Activated CD4-positive, alpha-beta T cell treated with anti-CD3 and anti-CD28 coated beads, Interleukin-2, amount 10 ng/mL, durations not matched to agents 7 days and 5 days (primary cell): ENCODE results near the gene EXOC6B. TPM values are rescaled to one million over a fixed set of nuclear protein-coding genes. Genes with fewer than 3 reads are reported as not detected.

Source experiments
- CTCF ChIA-PET: fragments of 350-600 bp; sonication (Branson Sonifier 250); formaldehyde crosslinking; loops from one replicate; lab custom pipeline; 2021; ENCODE audit warnings: antibody characterized with exemption; lab: Charles Lee
- POLR2A ChIA-PET: fragments of 350-600 bp; sonication (Branson Sonifier 250); formaldehyde crosslinking; loops from one replicate; lab custom pipeline; 2021; ENCODE audit warnings: antibody characterized with exemption; lab: Charles Lee
- DNase-seq: peaks from one replicate; pipeline ENCODE4 v3.0.0-alpha.2; 2020
- H3K27ac Mint-ChIP-seq: one replicate; pipeline ENCODE4 v1.8.0; 2021; ENCODE audit warnings: mild to moderate bottlenecking, moderate library complexity, mixed read lengths
- H3K27me3 Mint-ChIP-seq: one replicate; pipeline ENCODE4 v1.8.0; 2021; ENCODE audit warnings: mixed read lengths
- H3K36me3 Mint-ChIP-seq: one replicate; pipeline ENCODE4 v1.8.0; 2021; ENCODE audit warnings: low read depth, mixed read lengths
- H3K4me1 Mint-ChIP-seq: one replicate; pipeline ENCODE4 v1.8.0; 2021; ENCODE audit warnings: mixed read lengths
- H3K4me3 Mint-ChIP-seq: one replicate; pipeline ENCODE4 v1.8.0; 2021; ENCODE audit warnings: mild to moderate bottlenecking, moderate library complexity, mixed read lengths
- H3K9me3 Mint-ChIP-seq: one replicate; pipeline ENCODE4 v1.8.0; 2021; ENCODE audit warnings: mixed read lengths
- total RNA-seq, 2 experiments: library from RNA; stranded (reverse); gene quantifications; one replicate each; pipeline ENCODE4 v1.2.3, GENCODE V29; 2021

The EXOC6B gene
- total RNA-seq, 2 experiments from 2014 or later, result 14.8 to 16.4 TPM

DNA sequence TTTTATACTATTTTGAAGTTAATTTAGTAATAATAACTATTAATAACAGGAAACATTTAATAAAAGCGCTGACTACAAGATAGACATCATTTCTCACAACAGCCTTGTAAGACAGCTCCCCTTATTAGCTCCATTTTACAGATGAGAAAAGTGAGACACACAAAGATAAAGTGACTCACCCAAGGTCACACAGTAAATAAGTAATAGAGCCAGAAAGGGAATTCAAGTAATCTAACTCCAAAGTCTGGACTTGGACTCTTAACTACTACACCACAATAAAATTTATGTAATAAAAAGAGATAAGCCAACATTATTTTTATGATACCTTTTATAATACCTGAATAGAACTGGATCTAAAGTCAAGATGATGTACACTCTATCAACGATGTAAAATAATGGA is 25.3 kb downstream of the EXOC6B start:
- CTCF ChIA-PET, result interaction anchor here (0.6 kb wide), 1 partner anchor 88 kb away, joined by 3 read pairs; no protein-coding TSS in a partner anchor
- Mint-ChIP-seq H3K4me3 (no peak overlapping the region), H3K27ac (no peak overlapping the region), H3K4me1 (no peaks in the 10 kb centered on the region), H3K27me3 (no peaks in the 10 kb centered on the region), H3K36me3 (no peaks in the 10 kb centered on the region), H3K9me3 (no peaks in the 10 kb centered on the region)
- POLR2A ChIA-PET, result no interaction called here
- DNase-seq, result no peak

DNA sequence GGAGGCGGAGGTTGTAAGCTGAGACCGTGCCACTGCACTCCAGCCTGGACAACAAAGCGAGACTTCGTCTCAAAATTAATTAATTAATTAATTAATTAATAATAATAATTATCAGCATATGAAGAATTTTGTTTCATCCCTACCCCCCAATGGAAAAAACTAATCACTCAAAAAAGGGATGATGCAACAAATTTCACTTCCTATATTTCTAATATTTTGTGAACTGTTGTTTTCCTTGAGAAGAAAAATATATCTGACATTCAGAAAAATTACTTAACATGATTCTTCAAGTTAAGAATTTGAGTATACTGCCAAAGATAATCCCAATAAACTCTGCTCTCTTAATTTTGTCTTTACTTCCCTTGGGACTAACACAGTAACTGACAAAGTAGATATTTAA is 28.1 kb downstream of the EXOC6B start:
- no peaks in the 10 kb centered on the region for H3K9me3 Mint-ChIP-seq
- H3K4me3 Mint-ChIP-seq, result no peak overlapping the region
- peaks cover 7% of the 10 kb centered on the region for H3K4me1 Mint-ChIP-seq
- no peak for DNase-seq
- CTCF ChIA-PET, result no interaction called here
- no peak overlapping the region for H3K27ac Mint-ChIP-seq
- no peaks in the 10 kb centered on the region for H3K27me3 Mint-ChIP-seq
- no peaks in the 10 kb centered on the region for H3K36me3 Mint-ChIP-seq
- POLR2A ChIA-PET, result no interaction called here

DNA sequence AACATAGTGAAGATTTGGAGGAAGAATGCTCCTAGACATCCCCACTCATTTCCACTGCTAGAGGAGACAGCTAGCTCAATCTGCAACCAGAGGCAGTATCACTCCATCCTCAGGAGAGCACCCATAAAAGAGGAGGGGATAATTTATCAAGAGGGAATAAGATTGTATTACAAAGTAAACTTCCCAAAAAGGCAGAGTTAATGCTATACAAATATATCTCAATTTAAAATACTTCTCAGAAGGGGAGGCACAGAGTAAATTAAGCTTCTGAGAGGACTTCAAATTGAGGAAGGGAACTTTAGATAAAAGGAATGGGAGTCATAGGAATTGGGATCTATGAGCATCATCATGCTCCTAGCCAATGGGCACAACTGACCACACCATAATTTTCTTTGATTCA is 29.1 kb downstream of the EXOC6B start:
- no peaks in the 10 kb centered on the region for H3K27me3 Mint-ChIP-seq
- peaks cover 7% of the 10 kb centered on the region for H3K4me1 Mint-ChIP-seq
- no peak overlapping the region for H3K4me3 Mint-ChIP-seq
- H3K27ac Mint-ChIP-seq, result no peak overlapping the region
- H3K9me3 Mint-ChIP-seq, result no peaks in the 10 kb centered on the region
- no peak for DNase-seq
- CTCF ChIA-PET, result interaction anchor here (0.8 kb wide), 1 partner anchor 45 kb away, joined by 3 read pairs; no protein-coding TSS in a partner anchor
- POLR2A ChIA-PET, result no interaction called here
- no peaks in the 10 kb centered on the region for H3K36me3 Mint-ChIP-seq

DNA sequence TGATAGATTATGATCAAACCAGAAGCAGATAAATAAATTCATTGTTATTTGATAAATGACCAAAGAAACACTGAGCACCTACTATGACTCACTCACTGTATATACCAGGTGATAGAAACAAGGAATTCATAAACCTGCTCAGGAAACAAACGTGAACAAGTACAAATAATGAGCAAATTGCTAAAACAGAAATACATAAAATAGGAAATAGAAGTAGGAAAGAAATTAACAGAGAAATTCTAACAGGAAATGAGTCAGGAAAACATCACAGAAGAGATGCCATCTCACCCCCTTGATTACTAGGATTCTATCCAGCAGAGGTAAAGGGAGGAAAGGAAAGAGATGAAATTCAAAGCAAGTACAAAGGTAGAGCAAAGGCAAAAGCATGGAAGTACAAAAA is 31.3 kb downstream of the EXOC6B start:
- Mint-ChIP-seq H3K4me1 (peaks cover 7% of the 10 kb centered on the region), H3K9me3 (no peaks in the 10 kb centered on the region), H3K27me3 (no peaks in the 10 kb centered on the region), H3K27ac (no peak overlapping the region), H3K4me3 (no peak overlapping the region), H3K36me3 (no peaks in the 10 kb centered on the region)
- no peak for DNase-seq
- ChIA-PET POLR2A (interaction anchor here (0.7 kb wide), 1 partner anchor 60 kb away, joined by 3 read pairs; no protein-coding TSS in a partner anchor), CTCF (no interaction called here)

DNA sequence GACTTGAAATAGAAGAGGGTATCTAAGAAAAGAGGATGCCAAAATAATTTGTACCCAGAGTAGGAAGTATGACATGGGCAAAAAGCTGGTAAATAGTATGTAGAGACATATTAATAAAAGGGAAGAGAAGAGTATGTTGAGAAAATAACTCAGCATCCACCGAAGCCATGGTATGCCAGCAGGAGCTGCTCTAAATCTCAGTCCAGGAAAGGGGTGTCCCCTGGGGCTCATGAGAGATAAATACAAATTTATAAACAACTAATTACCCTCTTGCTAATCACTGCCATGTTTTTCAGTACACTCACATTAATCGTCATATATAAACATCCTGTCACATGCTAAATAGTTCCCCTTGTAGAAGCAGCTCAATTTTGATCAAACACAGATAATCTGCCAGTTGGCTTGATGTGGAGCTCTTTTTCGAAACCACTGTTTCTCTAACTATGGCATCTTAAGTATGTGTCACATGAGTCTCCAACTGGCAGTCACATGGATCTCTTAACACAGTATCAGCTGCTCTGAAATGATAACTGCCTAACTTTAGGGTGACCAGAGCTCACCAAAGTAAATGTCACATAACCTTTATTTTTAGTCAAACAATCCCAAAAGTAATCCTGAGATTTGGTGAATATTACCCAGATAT is 31.9 kb downstream of the EXOC6B start:
- no peak for DNase-seq
- Mint-ChIP-seq H3K27ac (no peak overlapping the region), H3K4me3 (no peak overlapping the region), H3K27me3 (no peaks in the 10 kb centered on the region), H3K9me3 (no peaks in the 10 kb centered on the region), H3K4me1 (peaks cover 7% of the 10 kb centered on the region), H3K36me3 (no peaks in the 10 kb centered on the region)
- POLR2A ChIA-PET, result interaction anchor here (0.7 kb wide), 1 partner anchor 61 kb away, joined by 3 read pairs; no protein-coding TSS in a partner anchor
- CTCF ChIA-PET, result interaction anchor here (1.5 kb wide), 1 partner anchor 99 kb away, joined by 5 read pairs; no protein-coding TSS in a partner anchor

DNA sequence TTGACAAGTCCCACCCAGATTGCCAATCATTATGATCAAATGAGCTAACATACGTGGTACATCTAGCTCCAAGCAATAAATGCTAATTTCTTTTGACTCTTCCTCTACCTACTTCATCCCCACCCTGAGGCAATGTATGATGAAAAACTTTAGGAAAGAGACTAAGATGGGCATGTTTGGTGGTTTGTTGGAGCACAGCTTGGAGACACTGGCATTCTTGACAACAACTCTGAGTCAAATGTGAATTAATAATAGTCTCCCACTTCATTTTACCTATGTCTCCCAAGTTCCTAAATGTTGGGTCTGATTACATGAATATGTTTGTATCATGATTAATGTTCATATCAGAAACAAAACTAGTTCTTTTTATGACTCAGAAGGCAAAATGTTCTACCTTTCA is 36.6 kb downstream of the EXOC6B start:
- no peaks in the 10 kb centered on the region for H3K27me3 Mint-ChIP-seq
- CTCF ChIA-PET, result no interaction called here
- H3K4me1 Mint-ChIP-seq, result no peaks in the 10 kb centered on the region
- H3K36me3 Mint-ChIP-seq, result peaks cover 2% of the 10 kb centered on the region
- no peaks in the 10 kb centered on the region for H3K9me3 Mint-ChIP-seq
- no peak overlapping the region for H3K27ac Mint-ChIP-seq
- POLR2A ChIA-PET, result no interaction called here
- no peak overlapping the region for H3K4me3 Mint-ChIP-seq
- DNase-seq, result no peak

DNA sequence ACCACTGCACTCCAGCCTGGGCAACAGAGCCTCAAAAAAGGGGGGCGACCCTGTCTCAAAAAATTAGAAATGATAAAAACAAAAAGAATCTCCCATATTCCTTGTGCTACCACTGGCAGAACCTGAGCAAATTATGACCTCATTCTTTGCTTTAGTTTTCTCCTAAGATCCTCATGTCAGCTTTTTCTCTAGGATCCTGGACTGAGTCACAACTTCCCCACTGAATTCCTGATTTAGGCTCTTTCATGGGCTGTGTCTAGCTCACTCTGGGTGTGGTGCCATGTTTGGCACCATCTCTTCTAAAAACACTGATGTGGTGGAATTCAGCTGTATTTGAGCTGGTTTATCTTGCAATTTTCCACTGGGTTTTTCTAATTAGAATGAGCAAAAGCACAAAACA is 37.1 kb downstream of the EXOC6B start:
- no peaks in the 10 kb centered on the region for H3K27me3 Mint-ChIP-seq
- peaks cover 2% of the 10 kb centered on the region for H3K36me3 Mint-ChIP-seq
- no peaks in the 10 kb centered on the region for H3K9me3 Mint-ChIP-seq
- no peaks in the 10 kb centered on the region for H3K4me1 Mint-ChIP-seq
- DNase-seq, result no peak
- no peak overlapping the region for H3K27ac Mint-ChIP-seq
- ChIA-PET CTCF (no interaction called here), POLR2A (no interaction called here)
- H3K4me3 Mint-ChIP-seq, result no peak overlapping the region

DNA sequence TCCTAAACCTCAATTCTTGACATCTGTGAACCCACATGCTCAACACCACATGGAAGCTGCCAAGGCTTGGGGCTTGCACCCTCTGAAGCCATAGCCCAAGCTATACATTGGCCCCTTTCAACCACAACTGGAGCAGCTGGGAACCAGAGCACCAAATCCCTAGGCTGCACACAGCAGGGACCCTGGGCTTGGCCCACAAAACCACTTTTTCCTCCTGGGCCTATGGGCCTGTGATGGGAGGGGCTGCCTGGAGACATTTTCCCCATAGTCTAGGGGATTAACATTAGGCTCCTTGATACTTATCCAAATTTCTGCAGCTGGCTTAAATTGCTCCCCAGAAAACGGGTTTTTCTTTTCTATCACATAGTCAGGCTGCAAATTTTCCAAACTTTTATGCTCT is 40.3 kb downstream of the EXOC6B start:
- ChIA-PET CTCF (interaction anchor here (0.6 kb wide), 1 partner anchor 21 kb away, joined by 3 read pairs; no protein-coding TSS in a partner anchor), POLR2A (no interaction called here)
- DNase-seq, result no peak
- Mint-ChIP-seq H3K27ac (no peak overlapping the region), H3K9me3 (no peaks in the 10 kb centered on the region), H3K4me1 (no peaks in the 10 kb centered on the region), H3K36me3 (peaks cover 2% of the 10 kb centered on the region), H3K27me3 (no peaks in the 10 kb centered on the region), H3K4me3 (no peak overlapping the region)

DNA sequence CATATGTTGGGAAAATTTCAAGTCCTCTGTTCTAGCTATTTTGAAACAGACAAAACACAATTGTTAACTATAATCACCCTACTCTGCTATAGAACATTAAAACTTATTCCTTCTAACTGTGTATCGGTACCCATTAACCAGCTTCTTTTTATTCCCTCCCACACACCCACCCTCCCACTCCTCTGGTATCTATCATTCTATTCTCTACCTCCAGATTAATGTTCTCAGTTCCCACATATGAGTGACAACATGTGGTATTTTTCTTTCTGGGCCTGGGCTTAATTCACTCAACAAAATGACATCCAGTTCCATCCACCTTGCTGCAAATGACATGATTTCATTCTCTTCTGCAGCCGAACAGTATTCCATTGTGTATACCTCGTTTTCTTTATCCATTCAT is 43.3 kb downstream of the EXOC6B start:
- Mint-ChIP-seq H3K27me3 (no peaks in the 10 kb centered on the region), H3K36me3 (peaks cover 4% of the 10 kb centered on the region), H3K9me3 (no peaks in the 10 kb centered on the region), H3K4me3 (no peak overlapping the region), H3K27ac (no peak overlapping the region), H3K4me1 (no peaks in the 10 kb centered on the region)
- ChIA-PET CTCF (no interaction called here), POLR2A (no interaction called here)
- no peak for DNase-seq

DNA sequence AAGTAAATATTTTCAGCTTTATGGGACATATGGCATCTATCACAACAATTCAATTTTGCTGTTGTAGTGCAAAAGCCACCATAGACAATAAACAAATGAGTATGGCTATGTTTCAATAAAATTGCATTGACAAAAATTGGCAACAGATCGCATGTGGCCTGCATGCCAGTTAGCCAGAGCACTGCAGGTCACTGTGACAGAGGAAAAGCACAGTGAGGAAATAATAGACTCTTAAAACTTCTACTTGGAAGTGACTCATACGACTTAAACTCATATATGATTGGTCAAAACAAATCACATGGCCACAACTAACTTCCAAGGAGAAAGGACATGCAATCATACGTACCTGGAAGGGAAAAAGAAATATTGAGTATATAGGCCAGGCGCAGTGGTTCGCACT is 44.4 kb downstream of the EXOC6B start:
- POLR2A ChIA-PET, result no interaction called here
- DNase-seq, result no peak
- Mint-ChIP-seq H3K27me3 (no peaks in the 10 kb centered on the region), H3K27ac (no peak overlapping the region), H3K9me3 (no peaks in the 10 kb centered on the region), H3K4me3 (no peak overlapping the region), H3K36me3 (peaks cover 4% of the 10 kb centered on the region), H3K4me1 (no peaks in the 10 kb centered on the region)
- CTCF ChIA-PET, result no interaction called here

DNA sequence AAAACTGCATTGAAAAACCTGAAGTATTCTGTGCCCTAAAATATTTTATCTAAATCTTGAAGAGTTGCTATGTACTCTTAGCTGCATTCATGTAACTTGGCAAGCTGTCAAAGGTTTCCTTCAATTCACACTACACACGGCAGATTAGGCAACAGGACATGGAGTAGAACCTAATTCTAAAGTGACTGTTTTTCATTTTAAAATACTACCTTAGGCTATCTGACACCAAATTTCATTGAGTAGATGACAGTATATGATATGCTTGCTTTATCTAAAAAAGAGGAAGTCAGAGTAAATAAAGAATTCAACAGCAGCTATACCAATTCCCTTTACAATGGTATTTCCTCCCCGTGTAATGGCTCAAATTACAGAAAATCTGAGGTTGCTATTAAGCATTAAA is 45.4 kb downstream of the EXOC6B start:
- no peaks in the 10 kb centered on the region for H3K9me3 Mint-ChIP-seq
- no peaks in the 10 kb centered on the region for H3K27me3 Mint-ChIP-seq
- no peak for DNase-seq
- ChIA-PET CTCF (no interaction called here), POLR2A (no interaction called here)
- no peaks in the 10 kb centered on the region for H3K4me1 Mint-ChIP-seq
- no peak overlapping the region for H3K27ac Mint-ChIP-seq
- H3K4me3 Mint-ChIP-seq, result no peak overlapping the region
- H3K36me3 Mint-ChIP-seq, result peaks cover 4% of the 10 kb centered on the region

DNA sequence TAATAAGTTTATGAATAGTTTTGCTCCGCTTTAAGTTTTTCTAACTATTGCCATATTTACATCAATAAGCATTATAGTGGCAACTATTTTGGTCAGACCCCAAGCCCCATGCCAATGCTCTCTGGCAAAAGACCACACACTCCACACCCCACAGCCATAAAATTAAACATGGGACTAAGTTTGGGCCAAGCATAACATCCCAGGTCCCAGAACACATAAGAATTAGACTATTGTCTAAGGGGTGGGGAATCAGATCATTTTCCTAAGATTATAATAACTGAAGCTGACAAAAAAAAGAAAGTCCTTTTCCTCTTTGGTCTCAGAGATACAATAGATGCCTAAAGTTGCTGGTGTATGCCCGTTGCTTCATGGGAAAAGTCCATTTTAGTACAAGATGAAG is 46.3 kb downstream of the EXOC6B start:
- Mint-ChIP-seq H3K36me3 (peaks cover 4% of the 10 kb centered on the region), H3K4me3 (no peak overlapping the region), H3K4me1 (no peaks in the 10 kb centered on the region), H3K27me3 (no peaks in the 10 kb centered on the region), H3K27ac (no peak overlapping the region), H3K9me3 (no peaks in the 10 kb centered on the region)
- POLR2A ChIA-PET, result no interaction called here
- CTCF ChIA-PET, result no interaction called here
- DNase-seq, result no peak

DNA sequence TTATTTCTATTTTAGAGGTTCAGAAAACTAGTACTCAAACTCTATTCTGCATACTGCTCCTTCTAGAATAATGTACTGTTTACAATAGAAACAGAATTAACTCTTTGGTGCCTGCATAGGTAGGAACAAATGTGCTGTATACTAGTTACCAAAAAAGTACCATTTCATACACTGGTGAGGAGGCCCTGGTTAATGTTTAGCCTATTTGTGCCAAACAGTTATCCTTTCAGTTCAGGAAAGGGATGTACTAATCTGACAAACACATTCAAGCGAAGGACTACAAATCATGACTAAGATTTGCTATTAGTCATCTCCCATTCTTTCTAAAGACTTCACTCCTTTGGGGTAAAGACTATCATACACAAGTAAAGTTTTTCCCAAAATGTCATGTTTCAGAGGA is 47.4 kb downstream of the EXOC6B start:
- ChIA-PET POLR2A (no interaction called here), CTCF (no interaction called here)
- Mint-ChIP-seq H3K27me3 (no peaks in the 10 kb centered on the region), H3K4me3 (no peak overlapping the region), H3K4me1 (no peaks in the 10 kb centered on the region), H3K36me3 (peaks cover 2% of the 10 kb centered on the region), H3K9me3 (no peaks in the 10 kb centered on the region), H3K27ac (no peak overlapping the region)
- DNase-seq, result no peak
